Endothelial cell of umbilical vein (primary cell): Measurements from ENCODE around the gene LCP1. TPM values are rescaled to one million over a fixed set of nuclear protein-coding genes. Genes with fewer than 3 reads are reported as not detected.

ENCODE experiments used
- BruUV-seq: library from RNA; stranded (reverse); fragments of 400-500 nt; replicated peaks from 2 replicates; lab custom pipeline; 2021; lab: Mats Ljungman, UMichigan
- CTCF ChIA-PET: fragments of 300-600, 350-600 bp; sonication (Branson Sonifier 250); formaldehyde crosslinking; loops from one replicate; lab custom pipeline; 2021; ENCODE audit warnings: antibody characterized with exemption, inconsistent platforms; lab: Charles Lee
- POLR2A ChIA-PET: fragments of 300-600, 350-600 bp; sonication (Branson Sonifier 250); formaldehyde crosslinking; loops from one replicate; lab custom pipeline; 2021; ENCODE audit warnings: antibody characterized with exemption, inconsistent platforms; lab: Charles Lee
- DNase-seq: peaks from one replicate; pipeline ENCODE4 v3.0.0-alpha.2; 2011; ENCODE audit warnings: low read depth, low spot score
- FAIRE-seq: peaks from 2 replicates; lab custom pipeline; 2011; peaks lifted over from hg19 to GRCh38; lab: Jason Lieb, UNC
- H2AFZ ChIP-seq: 2 replicates; pipeline ENCODE4 v1.6.0; 2012; ENCODE audit warnings: low read depth, low read length, control low read depth, inconsistent platforms
- H3K27ac ChIP-seq: 2 replicates; pipeline ENCODE4 v1.5.1; 2011; ENCODE audit warnings: low read depth, mild to moderate bottlenecking, control low read depth, low read length, moderate library complexity; ENCODE audit not compliant: insufficient read depth
- H3K27me3 ChIP-seq, 2 experiments: 2 replicates each; pipeline versions ENCODE4 v1.6.0 to v1.6.1; 2011; ENCODE audit warnings: low read length in 2 of 2, mixed read lengths in 1 of 2; ENCODE audit not compliant: control insufficient read depth in 2 of 2, insufficient read depth in 2 of 2
- H3K36me3 ChIP-seq, 2 experiments: 2 replicates in 1 of 2; 3 replicates in 1 of 2; pipeline ENCODE4 v1.5.1; 2011; ENCODE audit warnings: low read length in 2 of 2, mild to moderate bottlenecking in 1 of 2, moderate library complexity in 1 of 2; ENCODE audit not compliant: control insufficient read depth in 2 of 2, insufficient read depth in 2 of 2; ENCODE audit errors: extremely low read depth in 1 of 2
- H3K4me1 ChIP-seq: 3 replicates; pipeline ENCODE4 v1.5.1; 2011; ENCODE audit warnings: mild to moderate bottlenecking, low read length; ENCODE audit not compliant: control insufficient read depth, insufficient read depth; ENCODE audit errors: extremely low read depth
- H3K4me2 ChIP-seq: 2 replicates; pipeline ENCODE4 v1.6.1; 2011; ENCODE audit warnings: low read length, control low read depth, mixed read lengths; ENCODE audit not compliant: insufficient read depth
- H3K4me3 ChIP-seq, 3 experiments: fragments of 200-600 bp in 1 of 3; sonication (generic), shearing (Covaris generic) in 1 of 3; replicated peaks in 1 of 3; 2 replicates each; pipeline ENCODE4 v1.5.1; 2011 to 2016; ENCODE audit warnings: control low read depth in 3 of 3, low read length in 3 of 3, mild to moderate bottlenecking in 2 of 3, inconsistent platforms in 1 of 3, low read depth in 1 of 3, moderate library complexity in 1 of 3; ENCODE audit not compliant: insufficient read depth in 1 of 3
- H3K79me2 ChIP-seq: 2 replicates; pipeline ENCODE4 v1.6.0; 2012; ENCODE audit warnings: low read length, inconsistent platforms; ENCODE audit not compliant: control insufficient read depth, insufficient read depth
- H3K9ac ChIP-seq: replicated peaks from 2 replicates; pipeline ENCODE3; 2011; ENCODE audit warnings: low read length, control low read depth; ENCODE audit not compliant: insufficient read depth; ENCODE audit errors: extremely low read depth
- H3K9me1 ChIP-seq: replicated peaks from 3 replicates; pipeline ENCODE4 v1.6.0; 2011; ENCODE audit warnings: mild to moderate bottlenecking, low read length; ENCODE audit not compliant: control insufficient read depth, insufficient read depth; ENCODE audit errors: extremely low read depth
- H3K9me3 ChIP-seq: replicated peaks from 2 replicates; pipeline ENCODE4 v1.5.1; 2012; ENCODE audit warnings: low read length, inconsistent platforms; ENCODE audit not compliant: control insufficient read depth, insufficient read depth
- H4K20me1 ChIP-seq: replicated peaks from 2 replicates; pipeline ENCODE3; 2011; ENCODE audit warnings: mild to moderate bottlenecking, low read length; ENCODE audit not compliant: control insufficient read depth, insufficient read depth; ENCODE audit errors: extremely low read depth
- EZH2 ChIP-seq: IDR thresholded peaks from 2 replicates; pipeline ENCODE4 v1.6.1; 2012; ENCODE audit warnings: borderline replicate concordance, low read depth, mild to moderate bottlenecking, moderate library complexity, low read length, inconsistent platforms; ENCODE audit not compliant: severe bottlenecking
- FOS ChIP-seq: IDR thresholded peaks from 2 replicates; pipeline ENCODE4 v1.6.1; 2011; ENCODE audit warnings: mild to moderate bottlenecking, low read length, moderate library complexity, borderline replicate concordance; ENCODE audit not compliant: insufficient read depth
- GATA2 ChIP-seq: IDR thresholded peaks from 2 replicates; pipeline ENCODE4 v1.7.0; 2011; ENCODE audit warnings: low read depth, mild to moderate bottlenecking, moderate library complexity, mixed read lengths, low read length; ENCODE audit not compliant: insufficient read length, insufficient read depth
- JUN ChIP-seq: IDR thresholded peaks from 2 replicates; pipeline ENCODE4 v1.6.1; 2011; ENCODE audit warnings: borderline replicate concordance, low read depth; ENCODE audit not compliant: insufficient read length, insufficient read depth
- MAX ChIP-seq: IDR thresholded peaks from 2 replicates; pipeline ENCODE4 v1.6.1; 2011; ENCODE audit not compliant: insufficient read depth, insufficient read length
- MYC ChIP-seq: IDR thresholded peaks from one replicate; pipeline ENCODE4 v1.6.1; 2011; ENCODE audit warnings: mild to moderate bottlenecking, low read depth, low read length
- POLR2A ChIP-seq: IDR thresholded peaks from 2 replicates; pipeline ENCODE4 v1.6.1; 2012; ENCODE audit warnings: low read depth, mild to moderate bottlenecking, control low read depth, low read length
- POLR2AphosphoS5 ChIP-seq: IDR thresholded peaks from 2 replicates; pipeline ENCODE4 v1.6.1; 2012; ENCODE audit warnings: low read depth, mild to moderate bottlenecking, control low read depth, low read length, moderate library complexity; ENCODE audit not compliant: insufficient read depth
- dilution Hi-C: fragments of 300-500 bp; cut with MboI; formaldehyde crosslinking; loops from one replicate; pipeline ENCODE4 v1.15.0; 2019; ENCODE audit warnings: low sequenced_read_pairs; ENCODE audit not compliant: extremely low pct_ligation_motif_present
- intact Hi-C: fragments of 100-400 bp; cut with micrococcal nuclease; formaldehyde crosslinking; loops from one replicate; pipeline ENCODE4 v1.10.0; 2022
- polyA plus RNA-seq, 4 experiments: library from polyadenylated mRNA; depleted of rRNA in 3 of 4; stranded (reverse) in 3 of 4; unstranded in 1 of 4; fragments of >200 nt; gene quantifications; 2 replicates each; pipeline versions ENCODE4 v1.2.1 to v1.2.3, GENCODE V29; 2011 to 2012; ENCODE audit warnings: missing spikeins in 1 of 4
- total RNA-seq: library from RNA; stranded (reverse); gene quantifications from 2 replicates; pipeline ENCODE4 v1.2.3, GENCODE V29; 2021

Gene LCP1
- total and polyA plus RNA-seq, 2 donors (not counting 3 experiments of a cell fraction or from before 2014, with no cell fraction given) = 0.18 to 0.38 TPM

GRCh38 chr13:46136688-46137087 lies 45.3 kb downstream of the LCP1 start:
- Histone ChIP-seq H3K4me1 (no peaks in the 10 kb centered on the region), H3K4me2 (no peak overlapping the region), H3K9ac (no peak overlapping the region), H3K79me2 (no peaks in the 10 kb centered on the region), H3K9me3 (no peaks in the 10 kb centered on the region), H3K27me3 (peaks cover 8 to 25% of the 10 kb centered on the region in 2 experiments), H2AFZ (no peak overlapping the region), H3K9me1 (no peaks in the 10 kb centered on the region), H3K36me3 (no peaks in the 10 kb centered on the region), H3K27ac (no peak overlapping the region), H4K20me1 (no peaks in the 10 kb centered on the region), H3K4me3 (no peak overlapping the region)
- dilution Hi-C loops = no loop called here
- CTCF ChIA-PET = interaction anchor here (2.4 to 5.6 kb wide), 2 partner anchors 11 to 329 kb away, joined by 6 to 26 read pairs; no protein-coding TSS in a partner anchor
- FAIRE-seq (no peak), DNase-seq (no peak)
- intact Hi-C loops = no loop called here
- no peak for TF ChIP-seq POLR2A
- TF ChIP-seq FOS = no peak
- TF ChIP-seq EZH2 = no peak
- TF ChIP-seq MAX = no peak
- no peak for TF ChIP-seq GATA2
- no peak for TF ChIP-seq JUN
- no peak for TF ChIP-seq POLR2AphosphoS5
- BruUV-seq = no TSS peak
- POLR2A ChIA-PET = no interaction called here

GRCh38 chr13:46134961-46135522 lies 46.9 kb downstream of the LCP1 start:
- ChIA-PET CTCF (interaction anchor here (0.7 to 2.4 kb wide), 3 partner anchors 9 to 328 kb away, joined by 3 to 6 read pairs (median 3); no protein-coding TSS in a partner anchor), POLR2A (no interaction called here)
- no peak overlapping the region for H3K4me2 ChIP-seq
- H3K9ac ChIP-seq = no peak overlapping the region
- no peak for FAIRE-seq
- no TSS peak for BruUV-seq
- peaks cover 17 to 32% of the 10 kb centered on the region in 2 experiments for H3K27me3 ChIP-seq
- intact Hi-C loops (no loop called here), dilution Hi-C loops (no loop called here)
- H3K4me1 ChIP-seq = no peaks in the 10 kb centered on the region
- H3K36me3 ChIP-seq = no peaks in the 10 kb centered on the region
- no peaks in the 10 kb centered on the region for H3K9me1 ChIP-seq
- no peak overlapping the region for H3K27ac ChIP-seq
- H2AFZ ChIP-seq = no peak overlapping the region
- H3K9me3 ChIP-seq = no peaks in the 10 kb centered on the region
- TF ChIP-seq EZH2 (no peak), MYC (no peak)
- H3K4me3 ChIP-seq = no peak overlapping the region
- no peak for DNase-seq
- H3K79me2 ChIP-seq = no peaks in the 10 kb centered on the region
- no peaks in the 10 kb centered on the region for H4K20me1 ChIP-seq
